ENCODE data around the gene ANO7.

ANO7 gene

DNA sequence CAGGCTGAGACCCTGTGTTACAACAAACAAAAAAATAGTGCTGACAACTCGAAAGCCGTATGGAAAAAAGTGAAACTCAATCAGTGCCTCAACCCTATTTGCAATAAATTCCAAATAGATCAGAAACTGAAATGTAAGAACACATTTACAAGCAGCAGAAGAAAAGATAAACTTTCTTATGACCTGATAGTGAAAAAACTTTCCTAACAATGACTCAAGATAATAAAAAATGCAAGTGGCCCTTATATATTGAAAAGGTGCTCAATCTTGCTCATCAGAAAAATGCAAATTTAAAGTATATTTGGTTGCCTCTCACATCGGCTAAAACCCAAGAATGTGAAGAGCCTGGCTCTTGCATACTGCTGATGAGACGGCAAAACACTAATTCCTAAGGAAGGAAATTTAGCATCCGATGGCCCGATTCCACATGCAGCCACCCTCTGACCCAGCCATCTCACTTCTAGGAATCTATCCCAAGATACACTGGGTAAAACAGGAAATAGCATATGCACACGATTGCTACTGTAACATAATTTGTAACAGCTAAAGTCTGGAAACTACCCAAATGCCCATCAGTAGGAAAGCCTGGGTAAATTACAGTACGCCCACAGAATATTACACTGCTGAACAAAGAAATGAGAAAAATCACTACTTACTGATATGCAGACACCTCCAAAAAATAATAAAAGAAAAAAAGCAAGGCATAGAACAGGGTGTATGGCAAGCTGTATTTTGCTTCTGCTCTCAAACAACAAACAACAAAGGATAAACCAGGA, 70.2 kb downstream of the ANO7 start:
- Histone ChIP-seq H3K27me3 (ENCODE audit: insufficient read depth, low read length) (no peaks in the 10 kb centered on the region), H3K23ac (ENCODE audit: low read length) (no peak overlapping the region), H2BK5ac (ENCODE audit: low read depth, low read length, poor library complexity) (no peak overlapping the region), H2AFZ (ENCODE audit: insufficient read depth, low read length, poor library complexity) (no peak overlapping the region), H2BK120ac (ENCODE audit: insufficient read depth, low read length, poor library complexity) (no peak overlapping the region), H3K9ac (ENCODE audit: low read length) (no peak overlapping the region), H3K9me3 (ENCODE audit: insufficient read depth, low read depth, low read length) (no peaks in the 10 kb centered on the region), H3K4me1 (ENCODE audit: control insufficient read depth in 1 of 2, insufficient read depth in 2 of 2, low read length in 2 of 2) (no peaks in the 10 kb centered on the region), H3K14ac (ENCODE audit: low read length) (no peak overlapping the region), H3K4me2 (ENCODE audit: low read length) (no peak overlapping the region), H4K12ac (ENCODE audit: low read depth, low read length) (no peak overlapping the region), H2BK12ac (ENCODE audit: low read length) (no peak overlapping the region), H3K27ac (ENCODE audit: low read depth, low read length) (no peak overlapping the region), H4K8ac (ENCODE audit: low read depth, low read length) (no peak overlapping the region), H2AK5ac (ENCODE audit: low read length) (no peak overlapping the region), H3K4ac (ENCODE audit: low read depth, low read length) (no peak overlapping the region), H3K36me3 (ENCODE audit: control insufficient read depth in 1 of 2, insufficient read depth in 2 of 2, low read length in 2 of 2) (peaks cover 64 to 78% of the 10 kb centered on the region in 2 experiments), H3K79me1 (ENCODE audit: low read length) (no peaks in the 10 kb centered on the region), H3K18ac (ENCODE audit: low read length) (no peak overlapping the region), H3K79me2 (ENCODE audit: control insufficient read depth, insufficient read depth, low read length, poor library complexity) (no peaks in the 10 kb centered on the region), H4K91ac (ENCODE audit: low read depth, low read length) (no peak overlapping the region), H3K4me3 (ENCODE audit: low read depth, low read length) (no peak overlapping the region)
- DNase-seq: no peak
- WGBS (ENCODE audit: extremely low coverage, insufficient coverage, insufficient read length): no CpG with 5 or more reads among the region's 8 CpGs

DNA sequence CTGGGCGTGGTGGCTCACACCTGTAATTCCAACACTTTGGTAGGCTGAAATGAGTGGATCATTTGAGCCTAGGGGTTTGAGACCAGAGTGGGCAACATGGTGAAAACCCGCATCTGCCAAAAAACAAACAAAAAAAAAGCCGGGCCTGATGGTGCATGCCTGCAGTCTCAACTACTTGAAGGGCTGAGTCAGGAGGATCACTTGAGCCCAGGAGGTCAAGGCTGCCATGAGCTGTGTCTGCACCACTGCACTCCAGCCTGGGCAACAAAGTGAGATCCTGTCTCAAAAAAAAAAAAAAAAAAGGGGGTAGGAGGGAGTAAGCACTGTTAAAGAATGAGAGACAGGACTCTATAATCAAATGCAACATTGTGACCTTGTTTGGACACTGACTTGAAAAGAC, 72.4 kb downstream of the ANO7 start:
- no peak overlapping the region for H3K27ac ChIP-seq (ENCODE audit: low read depth, low read length)
- H3K4me2 ChIP-seq (ENCODE audit: low read length): no peak overlapping the region
- no peak overlapping the region for H3K4me3 ChIP-seq (ENCODE audit: low read depth, low read length)
- no peak overlapping the region for H2BK12ac ChIP-seq (ENCODE audit: low read length)
- WGBS (ENCODE audit: extremely low coverage, insufficient coverage, insufficient read length): no CpG with 5 or more reads among the region's 3 CpGs
- H3K27me3 ChIP-seq (ENCODE audit: insufficient read depth, low read length): no peaks in the 10 kb centered on the region
- no peak overlapping the region for H4K12ac ChIP-seq (ENCODE audit: low read depth, low read length)
- no peaks in the 10 kb centered on the region for H3K4me1 ChIP-seq (ENCODE audit: control insufficient read depth in 1 of 2, insufficient read depth in 2 of 2, low read length in 2 of 2)
- no peak overlapping the region for H2AFZ ChIP-seq (ENCODE audit: insufficient read depth, low read length, poor library complexity)
- no peak overlapping the region for H3K4ac ChIP-seq (ENCODE audit: low read depth, low read length)
- no peak overlapping the region for H2BK120ac ChIP-seq (ENCODE audit: insufficient read depth, low read length, poor library complexity)
- no peak overlapping the region for H3K23ac ChIP-seq (ENCODE audit: low read length)
- no peak overlapping the region for H3K18ac ChIP-seq (ENCODE audit: low read length)
- H4K91ac ChIP-seq (ENCODE audit: low read depth, low read length): no peak overlapping the region
- H3K14ac ChIP-seq (ENCODE audit: low read length): no peak overlapping the region
- DNase-seq: peak in 1 of 2 donors; percentile 21
- no peak overlapping the region for H2AK5ac ChIP-seq (ENCODE audit: low read length)
- no peak overlapping the region for H2BK5ac ChIP-seq (ENCODE audit: low read depth, low read length, poor library complexity)
- no peaks in the 10 kb centered on the region for H3K9me3 ChIP-seq (ENCODE audit: insufficient read depth, low read depth, low read length)
- no peak overlapping the region for H3K9ac ChIP-seq (ENCODE audit: low read length)
- peaks cover 67 to 77% of the 10 kb centered on the region in 2 experiments for H3K36me3 ChIP-seq (ENCODE audit: control insufficient read depth in 1 of 2, insufficient read depth in 2 of 2, low read length in 2 of 2)
- H4K8ac ChIP-seq (ENCODE audit: low read depth, low read length): no peak overlapping the region
- H3K79me2 ChIP-seq (ENCODE audit: control insufficient read depth, insufficient read depth, low read length, poor library complexity): no peaks in the 10 kb centered on the region
- no peaks in the 10 kb centered on the region for H3K79me1 ChIP-seq (ENCODE audit: low read length)

DNA sequence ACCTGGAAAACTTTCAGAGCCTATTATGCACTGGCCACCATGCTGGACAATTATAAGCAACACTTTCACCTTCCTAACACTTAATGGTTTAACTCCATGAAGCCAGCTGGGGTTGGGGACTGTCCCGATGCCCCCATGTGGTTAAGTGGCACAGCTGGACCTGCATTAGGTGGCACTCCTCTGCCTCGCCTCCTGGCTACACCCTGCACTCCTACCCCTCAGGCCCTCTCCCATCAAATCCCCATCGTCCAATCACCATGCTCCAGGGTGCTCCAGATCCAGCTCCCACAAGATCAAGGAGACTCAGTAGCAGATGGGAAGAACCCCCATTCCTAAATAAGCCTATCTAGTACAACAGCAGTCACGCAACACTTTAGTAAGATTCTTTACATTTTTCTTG, 73.2 kb downstream of the ANO7 start:
- H2AK5ac ChIP-seq (ENCODE audit: low read length): no peak overlapping the region
- H2BK120ac ChIP-seq (ENCODE audit: insufficient read depth, low read length, poor library complexity): no peak overlapping the region
- no CpG with 5 or more reads among the region's 4 CpGs for WGBS (ENCODE audit: extremely low coverage, insufficient coverage, insufficient read length)
- peaks cover 66 to 75% of the 10 kb centered on the region in 2 experiments for H3K36me3 ChIP-seq (ENCODE audit: control insufficient read depth in 1 of 2, insufficient read depth in 2 of 2, low read length in 2 of 2)
- no peak overlapping the region for H4K12ac ChIP-seq (ENCODE audit: low read depth, low read length)
- H3K9me3 ChIP-seq (ENCODE audit: insufficient read depth, low read depth, low read length): no peaks in the 10 kb centered on the region
- H3K79me1 ChIP-seq (ENCODE audit: low read length): no peaks in the 10 kb centered on the region
- H3K27ac ChIP-seq (ENCODE audit: low read depth, low read length): no peak overlapping the region
- H3K4me1 ChIP-seq (ENCODE audit: control insufficient read depth in 1 of 2, insufficient read depth in 2 of 2, low read length in 2 of 2): no peaks in the 10 kb centered on the region
- H3K79me2 ChIP-seq (ENCODE audit: control insufficient read depth, insufficient read depth, low read length, poor library complexity): no peaks in the 10 kb centered on the region
- no peak for DNase-seq
- no peak overlapping the region for H3K4me3 ChIP-seq (ENCODE audit: low read depth, low read length)
- H2AFZ ChIP-seq (ENCODE audit: insufficient read depth, low read length, poor library complexity): no peak overlapping the region
- no peaks in the 10 kb centered on the region for H3K27me3 ChIP-seq (ENCODE audit: insufficient read depth, low read length)
- H4K8ac ChIP-seq (ENCODE audit: low read depth, low read length): no peak overlapping the region
- no peak overlapping the region for H2BK12ac ChIP-seq (ENCODE audit: low read length)
- H3K23ac ChIP-seq (ENCODE audit: low read length): no peak overlapping the region
- no peak overlapping the region for H4K91ac ChIP-seq (ENCODE audit: low read depth, low read length)
- no peak overlapping the region for H3K4me2 ChIP-seq (ENCODE audit: low read length)
- H3K4ac ChIP-seq (ENCODE audit: low read depth, low read length): no peak overlapping the region
- no peak overlapping the region for H2BK5ac ChIP-seq (ENCODE audit: low read depth, low read length, poor library complexity)
- H3K14ac ChIP-seq (ENCODE audit: low read length): no peak overlapping the region
- H3K9ac ChIP-seq (ENCODE audit: low read length): no peak overlapping the region
- H3K18ac ChIP-seq (ENCODE audit: low read length): no peak overlapping the region

DNA sequence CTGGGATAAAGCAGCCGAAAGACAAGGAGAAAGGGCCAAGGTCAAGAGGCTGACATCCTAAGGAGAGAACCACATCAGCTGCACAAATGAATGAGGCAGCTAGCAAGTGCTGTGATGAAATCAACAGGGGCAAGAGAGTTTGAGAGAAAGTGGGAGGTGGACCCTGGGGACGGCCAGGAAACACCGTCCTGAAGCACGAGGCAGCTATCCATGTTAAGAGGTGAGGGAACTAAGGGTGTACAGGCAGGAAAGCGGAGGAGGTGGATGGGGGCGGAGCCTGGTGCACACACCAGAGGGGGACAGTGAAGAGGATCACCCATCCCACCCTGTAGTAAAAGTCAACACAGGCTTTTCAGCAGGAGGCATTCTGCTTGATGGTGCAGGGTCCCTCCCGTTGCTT, 74.6 kb downstream of the ANO7 start:
- no peak overlapping the region for H3K18ac ChIP-seq (ENCODE audit: low read length)
- H3K9ac ChIP-seq (ENCODE audit: low read length): no peak overlapping the region
- H2BK120ac ChIP-seq (ENCODE audit: insufficient read depth, low read length, poor library complexity): no peak overlapping the region
- no peaks in the 10 kb centered on the region for H3K27me3 ChIP-seq (ENCODE audit: insufficient read depth, low read length)
- H2AFZ ChIP-seq (ENCODE audit: insufficient read depth, low read length, poor library complexity): no peak overlapping the region
- H3K4me1 ChIP-seq (ENCODE audit: control insufficient read depth in 1 of 2, insufficient read depth in 2 of 2, low read length in 2 of 2): peaks cover 0 to 5% of the 10 kb centered on the region in 2 experiments
- H3K4me2 ChIP-seq (ENCODE audit: low read length): no peak overlapping the region
- H3K14ac ChIP-seq (ENCODE audit: low read length): no peak overlapping the region
- H4K12ac ChIP-seq (ENCODE audit: low read depth, low read length): no peak overlapping the region
- H2BK5ac ChIP-seq (ENCODE audit: low read depth, low read length, poor library complexity): no peak overlapping the region
- no peaks in the 10 kb centered on the region for H3K79me1 ChIP-seq (ENCODE audit: low read length)
- WGBS (ENCODE audit: extremely low coverage, insufficient coverage, insufficient read length): no CpG with 5 or more reads among the region's 7 CpGs
- DNase-seq: no peak
- no peak overlapping the region for H3K4ac ChIP-seq (ENCODE audit: low read depth, low read length)
- no peaks in the 10 kb centered on the region for H3K9me3 ChIP-seq (ENCODE audit: insufficient read depth, low read depth, low read length)
- no peak overlapping the region for H4K91ac ChIP-seq (ENCODE audit: low read depth, low read length)
- peaks cover 4% of the 10 kb centered on the region for H3K79me2 ChIP-seq (ENCODE audit: control insufficient read depth, insufficient read depth, low read length, poor library complexity)
- peaks cover 66 to 73% of the 10 kb centered on the region in 2 experiments for H3K36me3 ChIP-seq (ENCODE audit: control insufficient read depth in 1 of 2, insufficient read depth in 2 of 2, low read length in 2 of 2)
- H3K27ac ChIP-seq (ENCODE audit: low read depth, low read length): no peak overlapping the region
- no peak overlapping the region for H2BK12ac ChIP-seq (ENCODE audit: low read length)
- no peak overlapping the region for H4K8ac ChIP-seq (ENCODE audit: low read depth, low read length)
- H3K23ac ChIP-seq (ENCODE audit: low read length): no peak overlapping the region
- no peak overlapping the region for H3K4me3 ChIP-seq (ENCODE audit: low read depth, low read length)
- no peak overlapping the region for H2AK5ac ChIP-seq (ENCODE audit: low read length)
